Ishikawa (cell line): Measurements from ENCODE around the gene OR8H2.

Experiments used
- CEBPB ChIP-seq: IDR thresholded peaks from 2 replicates; pipeline ENCODE4 v1.6.1; 2012
- CREB1 ChIP-seq: IDR thresholded peaks from 2 replicates; pipeline ENCODE4 v1.6.1; 2012; ENCODE audit warnings: low read depth
- EGR1 ChIP-seq: IDR thresholded peaks from 2 replicates; pipeline ENCODE4 v1.6.1; 2012
- EP300 ChIP-seq: IDR thresholded peaks from 2 replicates; pipeline ENCODE4 v1.6.1; 2012; ENCODE audit warnings: borderline replicate concordance
- FOXM1 ChIP-seq: IDR thresholded peaks from 2 replicates; pipeline ENCODE4 v1.6.1; 2012; ENCODE audit warnings: low read depth, borderline replicate concordance
- MAX ChIP-seq: IDR thresholded peaks from 2 replicates; pipeline ENCODE4 v1.6.1; 2012
- NFIC ChIP-seq: IDR thresholded peaks from 2 replicates; pipeline ENCODE4 v1.6.1; 2012
- RAD21 ChIP-seq: IDR thresholded peaks from 2 replicates; pipeline ENCODE4 v1.6.1; 2012; ENCODE audit warnings: low read depth
- TAF1 ChIP-seq: IDR thresholded peaks from 2 replicates; pipeline ENCODE4 v1.6.1; 2012; ENCODE audit warnings: low read depth, mild to moderate bottlenecking
- TCF12 ChIP-seq: IDR thresholded peaks from 2 replicates; pipeline ENCODE4 v1.6.1; 2012; ENCODE audit warnings: low read depth
- TEAD4 ChIP-seq: IDR thresholded peaks from 2 replicates; pipeline ENCODE4 v1.6.1; 2012
- USF1 ChIP-seq: IDR thresholded peaks from 2 replicates; pipeline ENCODE4 v1.6.1; 2012
- YY1 ChIP-seq: IDR thresholded peaks from 2 replicates; pipeline ENCODE4 v1.6.1; 2012; ENCODE audit warnings: low read depth
- ZBTB7A ChIP-seq: IDR thresholded peaks from 2 replicates; pipeline ENCODE4 v1.6.1; 2012; ENCODE audit warnings: low read depth
- TF ChIP-seq, protein P1 (sequence below): IDR thresholded peaks from 2 replicates; pipeline ENCODE4 v1.6.1; 2012; ENCODE audit warnings: low read depth, mild to moderate bottlenecking

The OR8H2 gene

GRCh38 chr11:56140151-56140661 is 36.7 kb downstream of the OR8H2 start, which contains the start of gene OR8J3:
TSS of gene OR8J3 (minus strand) at chr11:56140201. CDS start at chr11:56137718, 2,483 bp downstream.
- TF ChIP-seq CEBPB (no peak), USF1 (no peak), FOXM1 (no peak), TEAD4 (no peak), TCF12 (no peak), ZBTB7A (no peak)

DNA sequence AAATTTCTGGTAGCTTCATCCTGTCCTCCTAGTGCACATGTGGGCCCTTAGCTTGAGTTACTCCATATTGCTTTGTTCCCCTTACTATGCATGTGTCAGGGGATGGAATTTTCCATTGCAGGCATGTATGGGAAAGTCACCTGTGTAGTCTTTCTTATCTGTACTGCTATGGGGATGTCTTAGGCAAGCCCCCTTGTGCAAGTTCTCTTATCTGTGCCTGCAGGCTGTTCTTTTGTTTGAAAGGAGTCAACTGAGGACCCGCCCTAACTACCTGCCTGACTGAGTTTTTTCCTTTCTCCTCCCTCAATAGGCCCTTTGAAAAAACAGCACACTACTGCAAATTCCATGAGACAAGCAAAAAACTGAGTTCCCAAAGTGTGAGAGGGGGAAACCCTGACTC is 47.9 kb downstream of the OR8H2 start:
- no peak for TF ChIP-seq NFIC
- TF ChIP-seq, protein P1, sequence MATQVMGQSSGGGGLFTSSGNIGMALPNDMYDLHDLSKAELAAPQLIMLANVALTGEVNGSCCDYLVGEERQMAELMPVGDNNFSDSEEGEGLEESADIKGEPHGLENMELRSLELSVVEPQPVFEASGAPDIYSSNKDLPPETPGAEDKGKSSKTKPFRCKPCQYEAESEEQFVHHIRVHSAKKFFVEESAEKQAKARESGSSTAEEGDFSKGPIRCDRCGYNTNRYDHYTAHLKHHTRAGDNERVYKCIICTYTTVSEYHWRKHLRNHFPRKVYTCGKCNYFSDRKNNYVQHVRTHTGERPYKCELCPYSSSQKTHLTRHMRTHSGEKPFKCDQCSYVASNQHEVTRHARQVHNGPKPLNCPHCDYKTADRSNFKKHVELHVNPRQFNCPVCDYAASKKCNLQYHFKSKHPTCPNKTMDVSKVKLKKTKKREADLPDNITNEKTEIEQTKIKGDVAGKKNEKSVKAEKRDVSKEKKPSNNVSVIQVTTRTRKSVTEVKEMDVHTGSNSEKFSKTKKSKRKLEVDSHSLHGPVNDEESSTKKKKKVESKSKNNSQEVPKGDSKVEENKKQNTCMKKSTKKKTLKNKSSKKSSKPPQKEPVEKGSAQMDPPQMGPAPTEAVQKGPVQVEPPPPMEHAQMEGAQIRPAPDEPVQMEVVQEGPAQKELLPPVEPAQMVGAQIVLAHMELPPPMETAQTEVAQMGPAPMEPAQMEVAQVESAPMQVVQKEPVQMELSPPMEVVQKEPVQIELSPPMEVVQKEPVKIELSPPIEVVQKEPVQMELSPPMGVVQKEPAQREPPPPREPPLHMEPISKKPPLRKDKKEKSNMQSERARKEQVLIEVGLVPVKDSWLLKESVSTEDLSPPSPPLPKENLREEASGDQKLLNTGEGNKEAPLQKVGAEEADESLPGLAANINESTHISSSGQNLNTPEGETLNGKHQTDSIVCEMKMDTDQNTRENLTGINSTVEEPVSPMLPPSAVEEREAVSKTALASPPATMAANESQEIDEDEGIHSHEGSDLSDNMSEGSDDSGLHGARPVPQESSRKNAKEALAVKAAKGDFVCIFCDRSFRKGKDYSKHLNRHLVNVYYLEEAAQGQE, result no peak
- no peak for TF ChIP-seq TAF1
- TF ChIP-seq EP300, result no peak
- no peak for TF ChIP-seq EGR1
- no peak for TF ChIP-seq MAX
- no peak for TF ChIP-seq YY1
- TF ChIP-seq TEAD4, result no peak
- no peak for TF ChIP-seq RAD21
- TF ChIP-seq CEBPB, result no peak
- no peak for TF ChIP-seq USF1
- TF ChIP-seq ZBTB7A, result no peak
- no peak for TF ChIP-seq FOXM1
- TF ChIP-seq TCF12, result no peak
- no peak for TF ChIP-seq CREB1

DNA sequence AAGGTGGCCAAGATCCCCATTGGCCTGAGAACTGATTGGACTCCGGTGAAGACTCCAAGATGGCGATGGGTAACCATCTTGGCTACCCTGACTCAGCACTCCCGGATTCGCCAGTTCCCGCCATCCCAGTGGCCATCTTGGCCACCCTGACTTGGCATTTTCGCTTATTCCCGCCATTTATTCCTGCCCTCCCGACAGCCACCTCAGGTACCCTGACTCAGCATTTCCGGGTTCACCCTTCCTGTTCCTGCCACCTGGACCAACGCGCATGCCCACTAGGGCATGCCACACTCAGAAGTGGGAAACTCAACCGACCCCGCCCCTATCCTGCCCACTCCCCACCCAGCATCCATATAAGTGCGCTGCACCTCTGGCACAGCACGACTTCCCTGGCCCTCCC is 48.8 kb downstream of the OR8H2 start:
- TF ChIP-seq EGR1 (no peak), CREB1 (no peak), NFIC (no peak), TCF12 (no peak), USF1 (no peak), YY1 (no peak), TAF1 (no peak), MAX (no peak), TEAD4 (no peak), CEBPB (no peak)
- TF ChIP-seq, protein P1, result no peak
